ENCODE data around the gene LRRC1. TPM values are rescaled to one million over a fixed set of nuclear protein-coding genes. Genes with fewer than 3 reads are reported as not detected.

The LRRC1 gene
- total and polyA plus RNA-seq, 2 donors (not counting 1 experiment from before 2014, with no cell fraction given): 3.4 to 8.9 TPM

- WGBS (ENCODE audit: insufficient coverage): no CpG with 5 or more reads among the region's 1 CpG
- intact Hi-C loops (cut with micrococcal nuclease): no loop called here
Observed at GRCh38 chr6:53889365-53889764, 94.6 kb downstream of the LRRC1 start.

GRCh38 chr6:53892707-53893106 lies 97.9 kb downstream of the LRRC1 start:
- no peak overlapping the region for H3K9ac ChIP-seq (ENCODE audit: low read length)
- H3K27ac ChIP-seq (ENCODE audit: low read length in 2 of 2): no peak overlapping the region
- H2AFZ ChIP-seq (ENCODE audit: insufficient read depth, low read depth, low read length, poor library complexity, severe bottlenecking): no peak overlapping the region
- intact Hi-C loops (cut with micrococcal nuclease): no loop called here
- DNase-seq (no peak), ATAC-seq (ENCODE audit: low read depth) (no peak)
- no peaks in the 10 kb centered on the region for H3K27me3 ChIP-seq (replicated peaks in 1 of 4; ENCODE audit: control extremely low read depth in 1 of 4, control insufficient read depth in 3 of 4, insufficient read depth in 4 of 4, low read length in 3 of 4)
- Mint-ChIP-seq H3K4me1 (peaks cover 4% of the 10 kb centered on the region), H3K27me3 (no peaks in the 10 kb centered on the region), H3K9me3 (ENCODE audit: insufficient read depth) (no peaks in the 10 kb centered on the region), H3K4me3 (no peak overlapping the region), H3K27ac (no peak overlapping the region)
- POLR2A ChIA-PET: no interaction called here
- no peaks in the 10 kb centered on the region for H3K4me1 ChIP-seq (ENCODE audit: control insufficient read depth in 2 of 2, insufficient read depth in 2 of 2, low read length in 2 of 2)
- TF ChIP-seq CTCF (IDR thresholded peaks at IDR 0.05) (no peak), EZH2 (IDR thresholded peaks at IDR 0.05; ENCODE audit: borderline replicate concordance, insufficient read depth, low read depth, low read length, poor library complexity, severe bottlenecking) (no peak)
- H3K4me2 ChIP-seq (replicated peaks; ENCODE audit: low read depth, low read length, poor library complexity, severe bottlenecking): no peak overlapping the region
- peaks cover 3 to 6% of the 10 kb centered on the region in 2 experiments for H3K36me3 ChIP-seq (replicated peaks in 1 of 2; ENCODE audit: control extremely low read depth in 1 of 2, control insufficient read depth in 1 of 2, extremely low read depth in 1 of 2, insufficient read depth in 2 of 2, low read length in 1 of 2)
- no peaks in the 10 kb centered on the region for H3K79me2 ChIP-seq (ENCODE audit: control insufficient read depth, insufficient read depth, low read length)
- WGBS (ENCODE audit: insufficient coverage): no CpG with 5 or more reads among the region's 1 CpG
- no peak overlapping the region for H3K4me3 ChIP-seq (ENCODE audit: control extremely low read depth in 1 of 5, extremely low read depth in 1 of 5, insufficient read depth in 1 of 5, low read depth in 2 of 5, low read length in 4 of 5)
- H3K9me3 ChIP-seq (ENCODE audit: control extremely low read depth in 1 of 3, control insufficient read depth in 2 of 3, insufficient read depth in 1 of 3, low read length in 2 of 3): no peaks in the 10 kb centered on the region
- CTCF ChIA-PET: no interaction called here
- H4K20me1 ChIP-seq (ENCODE audit: control insufficient read depth, insufficient read depth, low read length, poor library complexity, severe bottlenecking): no peaks in the 10 kb centered on the region

More at GRCh38 chr6:53889365-53889764, 94.6 kb downstream of the LRRC1 start:
- Histone ChIP-seq H3K4me3 (ENCODE audit: control extremely low read depth in 1 of 5, extremely low read depth in 1 of 5, insufficient read depth in 1 of 5, low read depth in 2 of 5, low read length in 4 of 5) (no peak overlapping the region), H3K36me3 (replicated peaks in 1 of 2; ENCODE audit: control extremely low read depth in 1 of 2, control insufficient read depth in 1 of 2, extremely low read depth in 1 of 2, insufficient read depth in 2 of 2, low read length in 1 of 2) (no peaks in the 10 kb centered on the region), H3K4me1 (ENCODE audit: control insufficient read depth in 2 of 2, insufficient read depth in 2 of 2, low read length in 2 of 2) (no peaks in the 10 kb centered on the region), H3K79me2 (ENCODE audit: control insufficient read depth, insufficient read depth, low read length) (no peaks in the 10 kb centered on the region), H4K20me1 (ENCODE audit: control insufficient read depth, insufficient read depth, low read length, poor library complexity, severe bottlenecking) (no peaks in the 10 kb centered on the region), H3K9ac (ENCODE audit: low read length) (no peak overlapping the region), H3K27ac (ENCODE audit: low read length in 2 of 2) (no peak overlapping the region), H3K27me3 (replicated peaks in 1 of 4; ENCODE audit: control extremely low read depth in 1 of 4, control insufficient read depth in 3 of 4, insufficient read depth in 4 of 4, low read length in 3 of 4) (no peaks in the 10 kb centered on the region), H3K9me3 (ENCODE audit: control extremely low read depth in 1 of 3, control insufficient read depth in 2 of 3, insufficient read depth in 1 of 3, low read length in 2 of 3) (no peaks in the 10 kb centered on the region), H3K4me2 (replicated peaks; ENCODE audit: low read depth, low read length, poor library complexity, severe bottlenecking) (no peak overlapping the region), H2AFZ (ENCODE audit: insufficient read depth, low read depth, low read length, poor library complexity, severe bottlenecking) (no peak overlapping the region)
- Mint-ChIP-seq H3K9me3 (ENCODE audit: insufficient read depth) (no peaks in the 10 kb centered on the region), H3K27me3 (no peaks in the 10 kb centered on the region), H3K4me3 (no peak overlapping the region), H3K27ac (no peak overlapping the region), H3K4me1 (peaks cover 4% of the 10 kb centered on the region)
- ChIA-PET CTCF (no interaction called here), POLR2A (no interaction called here)
- ATAC-seq (ENCODE audit: low read depth) (no peak), DNase-seq (no peak)
- TF ChIP-seq EZH2 (IDR thresholded peaks at IDR 0.05; ENCODE audit: borderline replicate concordance, insufficient read depth, low read depth, low read length, poor library complexity, severe bottlenecking) (no peak), CTCF (IDR thresholded peaks at IDR 0.05) (no peak)
